ENCODE data around the gene IGSF8.

- TF ChIP-seq CTCF (conservative IDR thresholded peaks at IDR 0.05) (no peak), ZFX (IDR thresholded peaks at IDR 0.05) (no peak)
These were observed 24.6 kb upstream of the IGSF8 start for GRCh38 chr1:160122978-160123495.

Measured in C4-2B (cell line).